ENCODE results near the gene KIFC1. TPM values are rescaled to one million over a fixed set of nuclear protein-coding genes. Genes with fewer than 3 reads are reported as not detected.
"Not testable (repeated sequence)": the region's sequence is repeated elsewhere in the genome, so short reads cannot be mapped to it uniquely, and the experiment has no call there.

The KIFC1 gene
- total RNA-seq, 1 experiment from 2014 or later: 73.8 TPM

- H3K56ac ChIP-seq (ENCODE audit: insufficient read length, low read depth, low read length); H3K23ac ChIP-seq (ENCODE audit: insufficient read length, low read depth, low read length); H3K79me2 ChIP-seq (ENCODE audit: insufficient read depth, low read length); H3K79me1 ChIP-seq (ENCODE audit: insufficient read depth, low read depth, low read length, poor library complexity, severe bottlenecking); H3K27me3 Mint-ChIP-seq (ENCODE audit: low read depth); H2BK12ac ChIP-seq (ENCODE audit: insufficient read length, low read depth, low read length); H3K4me1 ChIP-seq (ENCODE audit: insufficient read depth, low read length); H3K14ac ChIP-seq (ENCODE audit: insufficient read depth, low read length); H2BK15ac ChIP-seq (ENCODE audit: low read depth, low read length); H2AK5ac ChIP-seq (ENCODE audit: insufficient read length, low read length); H3K9me3 ChIP-seq (ENCODE audit: control insufficient read depth, low read depth, low read length); H3K23me2 ChIP-seq (ENCODE audit: insufficient read length, low read depth, low read length, poor library complexity, severe bottlenecking); H4K20me1 ChIP-seq (ENCODE audit: control insufficient read depth, insufficient read depth, insufficient read length); H3K36me3 Mint-ChIP-seq (ENCODE audit: insufficient read depth in 1 of 3, low read depth in 3 of 3); H3K9ac ChIP-seq (ENCODE audit: extremely low read depth, insufficient read length, low read length); H3K18ac ChIP-seq (ENCODE audit: insufficient read length, low read depth, low read length); H3T11ph ChIP-seq (ENCODE audit: low read length); H2AFZ ChIP-seq (ENCODE audit: low read length); H2BK5ac ChIP-seq (ENCODE audit: insufficient read length, low read length); H3K9me3 Mint-ChIP-seq; H3K4me2 ChIP-seq (ENCODE audit: insufficient read depth, insufficient read length, low read length); H3K27ac ChIP-seq (ENCODE audit: insufficient read length, low read depth, low read length); H4K5ac ChIP-seq (ENCODE audit: insufficient read length, low read depth, low read length); H3K27me3 ChIP-seq (ENCODE audit: insufficient read depth, low read length); H4K8ac ChIP-seq (replicated peaks; ENCODE audit: insufficient read length, low read depth, low read length); H2BK120ac ChIP-seq (ENCODE audit: low read depth, low read length, poor library complexity, severe bottlenecking); H3K4ac ChIP-seq (ENCODE audit: low read depth, low read length); H3K4me3 Mint-ChIP-seq: not testable (repeated sequence)
- peak overlapping the region in 1 of 3 experiments; percentile 55; a peak in 1 of 7 replicates for H3K27ac Mint-ChIP-seq
- DNase-seq: peak; percentile 55
- TF ChIP-seq, protein P1, sequence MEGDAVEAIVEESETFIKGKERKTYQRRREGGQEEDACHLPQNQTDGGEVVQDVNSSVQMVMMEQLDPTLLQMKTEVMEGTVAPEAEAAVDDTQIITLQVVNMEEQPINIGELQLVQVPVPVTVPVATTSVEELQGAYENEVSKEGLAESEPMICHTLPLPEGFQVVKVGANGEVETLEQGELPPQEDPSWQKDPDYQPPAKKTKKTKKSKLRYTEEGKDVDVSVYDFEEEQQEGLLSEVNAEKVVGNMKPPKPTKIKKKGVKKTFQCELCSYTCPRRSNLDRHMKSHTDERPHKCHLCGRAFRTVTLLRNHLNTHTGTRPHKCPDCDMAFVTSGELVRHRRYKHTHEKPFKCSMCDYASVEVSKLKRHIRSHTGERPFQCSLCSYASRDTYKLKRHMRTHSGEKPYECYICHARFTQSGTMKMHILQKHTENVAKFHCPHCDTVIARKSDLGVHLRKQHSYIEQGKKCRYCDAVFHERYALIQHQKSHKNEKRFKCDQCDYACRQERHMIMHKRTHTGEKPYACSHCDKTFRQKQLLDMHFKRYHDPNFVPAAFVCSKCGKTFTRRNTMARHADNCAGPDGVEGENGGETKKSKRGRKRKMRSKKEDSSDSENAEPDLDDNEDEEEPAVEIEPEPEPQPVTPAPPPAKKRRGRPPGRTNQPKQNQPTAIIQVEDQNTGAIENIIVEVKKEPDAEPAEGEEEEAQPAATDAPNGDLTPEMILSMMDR (conservative IDR thresholded peaks at IDR 0.05): peak; percentile 43
- no CpG with 5 or more reads among the region's 10 CpGs for WGBS (ENCODE audit: extremely low coverage, insufficient read length, low lambda C conversion rate)
- peaks cover 10 to 19% of the 10 kb centered on the region in 2 experiments for H3K4me1 Mint-ChIP-seq
- H4K91ac ChIP-seq (ENCODE audit: insufficient read length, low read depth, low read length): peak overlapping the region; percentile 3
- H2BK20ac ChIP-seq (ENCODE audit: low read depth, low read length, poor library complexity, severe bottlenecking): peak overlapping the region; percentile 85
Observed at GRCh38 chr6:33365206-33365971, 26.2 kb upstream of the KIFC1 start.
